SU-DHL-6 (cell line): Measurements from ENCODE around the gene ADK.

Experiments used
- H2AFZ ChIP-seq: fragments of 200-600 bp; sonication (generic); 2 replicates; pipeline ENCODE4 v1.6.1; 2014; ENCODE audit warnings: low read depth, mild to moderate bottlenecking, moderate library complexity, mixed read lengths, antibody characterized with exemption, low read length; ENCODE audit not compliant: severe bottlenecking
- H3F3A ChIP-seq: fragments of 200-600 bp; shearing (Covaris generic); 2 replicates; pipeline ENCODE4 v1.6.0; 2016; ENCODE audit warnings: antibody characterized with exemption, mild to moderate bottlenecking; ENCODE audit not compliant: insufficient read depth
- H3K27ac ChIP-seq: fragments of 200-600 bp; sonication (generic); 2 replicates; pipeline ENCODE4 v1.5.1; 2016; ENCODE audit warnings: low read depth, mild to moderate bottlenecking, low read length, moderate library complexity, mixed read lengths
- H3K27me3 ChIP-seq: fragments of 200-600 bp; sonication (generic), shearing (Covaris generic); 2 replicates; pipeline ENCODE4 v1.6.0; 2014; ENCODE audit warnings: mild to moderate bottlenecking, low read length
- H3K36me3 ChIP-seq: fragments of 200-600 bp; sonication (generic); 2 replicates; pipeline ENCODE4 v1.6.1; 2014; ENCODE audit warnings: mild to moderate bottlenecking, low read length, mixed read lengths
- H3K4me2 ChIP-seq: fragments of 300-600, 200-600 bp; shearing (Covaris generic), sonication (generic); 2 replicates; pipeline ENCODE4 v1.6.0; 2014; ENCODE audit warnings: low read length, low read depth, mild to moderate bottlenecking; ENCODE audit not compliant: poor library complexity, severe bottlenecking
- H3K4me3 ChIP-seq: fragments of 200-600 bp; sonication (generic); 2 replicates; pipeline ENCODE4 v1.5.1; 2014; ENCODE audit warnings: antibody characterized with exemption, low read length, mild to moderate bottlenecking, mixed read lengths; ENCODE audit not compliant: insufficient read depth, poor library complexity, severe bottlenecking
- H3K79me2 ChIP-seq: fragments of 200-600 bp; sonication (generic); 2 replicates; pipeline ENCODE4 v1.6.1; 2014; ENCODE audit warnings: mild to moderate bottlenecking, low read length, moderate library complexity; ENCODE audit not compliant: insufficient read depth
- H3K9ac ChIP-seq: fragments of 200-600 bp; sonication (generic); 2 replicates; pipeline ENCODE4 v1.7.0; 2014; ENCODE audit warnings: mild to moderate bottlenecking, low read length
- H3K9me2 ChIP-seq: fragments of 200-600 bp; sonication (generic); replicated peaks from 2 replicates; pipeline ENCODE4 v1.6.1; 2014; ENCODE audit warnings: low read length; ENCODE audit not compliant: insufficient read depth
- H3K9me3 ChIP-seq: fragments of 200-600 bp; sonication (generic); 2 replicates; pipeline ENCODE4 v1.6.1; 2014; ENCODE audit warnings: low read length, mixed read lengths; ENCODE audit not compliant: insufficient read depth
- H4K20me1 ChIP-seq: fragments of 200-600 bp; sonication (generic); 2 replicates; pipeline ENCODE4 v1.6.1; 2014; ENCODE audit warnings: low read depth, mild to moderate bottlenecking, antibody characterized with exemption, low read length, moderate library complexity, mixed read lengths
- EZH2phosphoT487 ChIP-seq: fragments of 200-600 bp; sonication (generic), shearing (Covaris generic); conservative IDR thresholded peaks from 2 replicates; pipeline ENCODE4 v1.6.1; 2018; ENCODE audit warnings: mild to moderate bottlenecking, antibody characterized with exemption, low read length, moderate library complexity, mixed read lengths
- TF ChIP-seq, protein P1 (sequence below): fragments of 200-600 bp; sonication (generic); IDR thresholded peaks from one replicate; pipeline ENCODE4 v1.5.1; 2017; ENCODE audit warnings: antibody characterized with exemption, mild to moderate bottlenecking, low read length, moderate library complexity; ENCODE audit not compliant: insufficient read depth, poor library complexity, severe bottlenecking

ADK gene

DNA sequence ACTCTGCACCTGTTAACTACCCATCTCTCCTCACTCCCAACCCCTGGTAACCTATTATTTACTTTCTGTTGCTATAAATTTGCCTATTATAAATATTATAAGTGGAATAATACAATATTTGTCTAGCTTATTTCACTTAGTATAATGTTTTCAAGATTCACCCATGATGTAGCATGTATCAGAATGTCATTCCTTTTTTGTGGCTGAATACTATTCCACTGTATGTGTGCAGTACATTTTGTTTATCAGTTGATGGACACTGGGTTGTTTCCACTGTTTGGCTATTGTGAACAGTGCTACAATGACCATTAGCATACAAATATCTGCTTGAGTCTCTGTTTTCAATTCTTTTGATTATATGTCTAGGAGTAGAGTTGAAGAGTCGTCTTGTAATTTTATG lies 582.6 kb downstream of the ADK start:
- no peak overlapping the region for H3K9ac ChIP-seq
- no peak overlapping the region for H3K27ac ChIP-seq
- H4K20me1 ChIP-seq = no peaks in the 10 kb centered on the region
- TF ChIP-seq, protein P1, sequence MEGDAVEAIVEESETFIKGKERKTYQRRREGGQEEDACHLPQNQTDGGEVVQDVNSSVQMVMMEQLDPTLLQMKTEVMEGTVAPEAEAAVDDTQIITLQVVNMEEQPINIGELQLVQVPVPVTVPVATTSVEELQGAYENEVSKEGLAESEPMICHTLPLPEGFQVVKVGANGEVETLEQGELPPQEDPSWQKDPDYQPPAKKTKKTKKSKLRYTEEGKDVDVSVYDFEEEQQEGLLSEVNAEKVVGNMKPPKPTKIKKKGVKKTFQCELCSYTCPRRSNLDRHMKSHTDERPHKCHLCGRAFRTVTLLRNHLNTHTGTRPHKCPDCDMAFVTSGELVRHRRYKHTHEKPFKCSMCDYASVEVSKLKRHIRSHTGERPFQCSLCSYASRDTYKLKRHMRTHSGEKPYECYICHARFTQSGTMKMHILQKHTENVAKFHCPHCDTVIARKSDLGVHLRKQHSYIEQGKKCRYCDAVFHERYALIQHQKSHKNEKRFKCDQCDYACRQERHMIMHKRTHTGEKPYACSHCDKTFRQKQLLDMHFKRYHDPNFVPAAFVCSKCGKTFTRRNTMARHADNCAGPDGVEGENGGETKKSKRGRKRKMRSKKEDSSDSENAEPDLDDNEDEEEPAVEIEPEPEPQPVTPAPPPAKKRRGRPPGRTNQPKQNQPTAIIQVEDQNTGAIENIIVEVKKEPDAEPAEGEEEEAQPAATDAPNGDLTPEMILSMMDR = no peak
- no peak for TF ChIP-seq EZH2phosphoT487
- no peaks in the 10 kb centered on the region for H3K79me2 ChIP-seq
- no peak overlapping the region for H2AFZ ChIP-seq
- H3K9me2 ChIP-seq = no peaks in the 10 kb centered on the region
- H3K4me3 ChIP-seq = no peak overlapping the region
- no peak overlapping the region for H3K4me2 ChIP-seq
- no peaks in the 10 kb centered on the region for H3K9me3 ChIP-seq
- no peaks in the 10 kb centered on the region for H3F3A ChIP-seq
- H3K36me3 ChIP-seq = no peaks in the 10 kb centered on the region
- no peaks in the 10 kb centered on the region for H3K27me3 ChIP-seq

- Histone ChIP-seq H3K36me3 (no peaks in the 10 kb centered on the region), H3K4me2 (no peak overlapping the region), H4K20me1 (no peaks in the 10 kb centered on the region), H3K79me2 (no peaks in the 10 kb centered on the region), H3K27me3 (no peaks in the 10 kb centered on the region), H3K9me2 (no peaks in the 10 kb centered on the region), H2AFZ (no peak overlapping the region), H3K4me3 (no peak overlapping the region), H3K9ac (no peak overlapping the region), H3F3A (0 out of 2 replicates have a peak, but pooled peaks cover 5% of the 10 kb centered on the region), H3K9me3 (no peaks in the 10 kb centered on the region), H3K27ac (no peak overlapping the region)
- no peak for TF ChIP-seq EZH2phosphoT487
These were observed 585.0 kb downstream of the ADK start for GRCh38 chr10:74736029-74736428.

GRCh38 chr10:74738052-74738451 lies 587.0 kb downstream of the ADK start:
- H3K4me2 ChIP-seq = no peak overlapping the region
- H3K9me3 ChIP-seq = no peaks in the 10 kb centered on the region
- TF ChIP-seq, protein P1 = no peak
- TF ChIP-seq EZH2phosphoT487 = no peak
- H3K27me3 ChIP-seq = no peaks in the 10 kb centered on the region
- H3K9me2 ChIP-seq = no peaks in the 10 kb centered on the region
- H3K9ac ChIP-seq = no peak overlapping the region
- H3K27ac ChIP-seq = 0 out of 2 replicates have a peak overlapping the region, but pooled peaks have one; percentile 52
- no peaks in the 10 kb centered on the region for H4K20me1 ChIP-seq
- H3K4me3 ChIP-seq = no peak overlapping the region
- no peaks in the 10 kb centered on the region for H3K79me2 ChIP-seq
- no peaks in the 10 kb centered on the region for H3K36me3 ChIP-seq
- 0 out of 2 replicates have a peak, but pooled peaks cover 5% of the 10 kb centered on the region for H3F3A ChIP-seq
- H2AFZ ChIP-seq = no peak overlapping the region

DNA sequence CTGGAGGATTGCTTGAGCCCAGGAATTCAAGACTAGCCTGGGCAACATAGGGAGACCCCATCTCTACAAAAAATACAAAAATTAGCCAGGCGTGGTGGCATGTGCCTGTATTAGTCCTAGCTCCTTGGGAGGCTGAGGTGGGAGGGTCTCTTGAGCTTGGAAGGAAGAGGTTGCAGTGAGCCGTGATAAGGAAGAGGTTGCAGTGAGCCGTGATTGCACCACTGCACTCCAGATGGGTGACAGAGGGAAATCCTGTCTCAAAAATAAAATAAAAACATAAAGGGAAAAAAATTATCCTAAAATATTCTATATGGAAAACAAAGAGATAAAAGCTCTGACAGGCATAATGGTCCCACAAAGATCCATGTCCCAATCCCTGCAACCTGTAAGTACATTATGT lies 587.5 kb downstream of the ADK start:
- H3K4me3 ChIP-seq = no peak overlapping the region
- H3K27me3 ChIP-seq = no peaks in the 10 kb centered on the region
- H2AFZ ChIP-seq = peak overlapping the region; percentile 96
- H3F3A ChIP-seq = 0 out of 2 replicates have a peak, but pooled peaks cover 5% of the 10 kb centered on the region
- no peaks in the 10 kb centered on the region for H3K36me3 ChIP-seq
- TF ChIP-seq, protein P1 = no peak
- no peak for TF ChIP-seq EZH2phosphoT487
- H3K79me2 ChIP-seq = no peaks in the 10 kb centered on the region
- no peaks in the 10 kb centered on the region for H4K20me1 ChIP-seq
- 0 out of 2 replicates have a peak overlapping the region, but pooled peaks have one; percentile 24 for H3K9ac ChIP-seq
- H3K9me3 ChIP-seq = no peaks in the 10 kb centered on the region
- peak overlapping the region; percentile 48 for H3K4me2 ChIP-seq
- H3K9me2 ChIP-seq = no peaks in the 10 kb centered on the region
- peak overlapping the region; percentile 52 for H3K27ac ChIP-seq
